IMR-90 (cell line): ENCODE data around the gene CLDN14.

Source experiments
- CEBPB ChIP-seq: IDR thresholded peaks from 2 replicates; pipeline ENCODE4 v1.6.1; 2012; ENCODE audit warnings: low read depth, low read length, improper control_type of control experiment
- CHD1 ChIP-seq: IDR thresholded peaks from 2 replicates; pipeline ENCODE4 v1.6.1; 2012; ENCODE audit warnings: low read depth, low read length, improper control_type of control experiment
- FOS ChIP-seq: fragments of 150-350 bp; IDR thresholded peaks from 2 replicates; pipeline ENCODE4 v1.6.1; 2016; ENCODE audit warnings: low read depth, low read length
- MAFK ChIP-seq: IDR thresholded peaks from 2 replicates; pipeline ENCODE4 v1.6.1; 2012; ENCODE audit warnings: low read depth, low read length, improper control_type of control experiment
- NFE2L2 ChIP-seq: fragments of 150-350 bp; IDR thresholded peaks from 2 replicates; pipeline ENCODE4 v1.6.1; 2016; ENCODE audit warnings: low read depth, mild to moderate bottlenecking, low read length
- POLR2A ChIP-seq: IDR thresholded peaks from 2 replicates; pipeline ENCODE4 v1.6.1; 2012; ENCODE audit warnings: mild to moderate bottlenecking, low read depth, low read length
- RAD21 ChIP-seq: IDR thresholded peaks from 2 replicates; pipeline ENCODE4 v1.6.1; 2012; ENCODE audit warnings: low read length, improper control_type of control experiment
- RCOR1 ChIP-seq: IDR thresholded peaks from 2 replicates; pipeline ENCODE4 v1.6.1; 2012; ENCODE audit warnings: mild to moderate bottlenecking, low read length, improper control_type of control experiment; ENCODE audit not compliant: insufficient replicate concordance
- SMC3 ChIP-seq: fragments of 150-350 bp; IDR thresholded peaks from 2 replicates; pipeline ENCODE4 v1.6.1; 2016; ENCODE audit warnings: low read depth, mild to moderate bottlenecking, antibody characterized with exemption, low read length, moderate library complexity
- TF ChIP-seq, protein P1 (sequence below): conservative IDR thresholded peaks from 2 replicates; pipeline ENCODE4 v1.5.1; 2012; ENCODE audit warnings: mild to moderate bottlenecking, low read depth, low read length, improper control_type of control experiment

DNA sequence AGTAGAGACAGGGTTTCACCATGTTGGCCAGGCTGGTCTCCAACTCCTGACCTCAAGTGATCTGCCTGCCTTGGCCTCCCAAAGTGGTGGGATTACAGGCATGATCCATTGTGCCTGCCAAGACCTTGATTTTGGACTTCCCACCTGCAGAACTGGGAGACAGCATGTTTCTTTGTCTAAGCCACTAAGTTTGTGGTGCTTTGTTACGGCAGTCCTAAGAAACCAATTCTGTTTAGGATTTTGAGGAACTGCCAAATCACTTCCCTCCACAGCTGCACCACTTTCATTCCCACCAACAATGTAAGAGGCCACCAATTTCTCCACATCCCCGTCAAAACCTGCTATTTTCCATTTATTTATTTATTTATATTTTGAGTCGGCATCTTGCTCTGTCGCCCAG is 48.7 kb downstream of the CLDN14 start:
- no peak for TF ChIP-seq NFE2L2
- TF ChIP-seq CHD1: no peak
- TF ChIP-seq RCOR1: no peak
- TF ChIP-seq, protein P1, sequence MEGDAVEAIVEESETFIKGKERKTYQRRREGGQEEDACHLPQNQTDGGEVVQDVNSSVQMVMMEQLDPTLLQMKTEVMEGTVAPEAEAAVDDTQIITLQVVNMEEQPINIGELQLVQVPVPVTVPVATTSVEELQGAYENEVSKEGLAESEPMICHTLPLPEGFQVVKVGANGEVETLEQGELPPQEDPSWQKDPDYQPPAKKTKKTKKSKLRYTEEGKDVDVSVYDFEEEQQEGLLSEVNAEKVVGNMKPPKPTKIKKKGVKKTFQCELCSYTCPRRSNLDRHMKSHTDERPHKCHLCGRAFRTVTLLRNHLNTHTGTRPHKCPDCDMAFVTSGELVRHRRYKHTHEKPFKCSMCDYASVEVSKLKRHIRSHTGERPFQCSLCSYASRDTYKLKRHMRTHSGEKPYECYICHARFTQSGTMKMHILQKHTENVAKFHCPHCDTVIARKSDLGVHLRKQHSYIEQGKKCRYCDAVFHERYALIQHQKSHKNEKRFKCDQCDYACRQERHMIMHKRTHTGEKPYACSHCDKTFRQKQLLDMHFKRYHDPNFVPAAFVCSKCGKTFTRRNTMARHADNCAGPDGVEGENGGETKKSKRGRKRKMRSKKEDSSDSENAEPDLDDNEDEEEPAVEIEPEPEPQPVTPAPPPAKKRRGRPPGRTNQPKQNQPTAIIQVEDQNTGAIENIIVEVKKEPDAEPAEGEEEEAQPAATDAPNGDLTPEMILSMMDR: no peak
- no peak for TF ChIP-seq MAFK
- no peak for TF ChIP-seq POLR2A
- TF ChIP-seq SMC3: no peak
- TF ChIP-seq FOS: no peak
- TF ChIP-seq RAD21: no peak
- no peak for TF ChIP-seq CEBPB
